RKO (cell line): ENCODE measurements around the gene C1orf210.

Experiments used
- DNase-seq: peaks from one replicate; pipeline ENCODE4 v3.0.0-alpha.2; 2016; ENCODE audit warnings: low spot score

The C1orf210 gene

DNA sequence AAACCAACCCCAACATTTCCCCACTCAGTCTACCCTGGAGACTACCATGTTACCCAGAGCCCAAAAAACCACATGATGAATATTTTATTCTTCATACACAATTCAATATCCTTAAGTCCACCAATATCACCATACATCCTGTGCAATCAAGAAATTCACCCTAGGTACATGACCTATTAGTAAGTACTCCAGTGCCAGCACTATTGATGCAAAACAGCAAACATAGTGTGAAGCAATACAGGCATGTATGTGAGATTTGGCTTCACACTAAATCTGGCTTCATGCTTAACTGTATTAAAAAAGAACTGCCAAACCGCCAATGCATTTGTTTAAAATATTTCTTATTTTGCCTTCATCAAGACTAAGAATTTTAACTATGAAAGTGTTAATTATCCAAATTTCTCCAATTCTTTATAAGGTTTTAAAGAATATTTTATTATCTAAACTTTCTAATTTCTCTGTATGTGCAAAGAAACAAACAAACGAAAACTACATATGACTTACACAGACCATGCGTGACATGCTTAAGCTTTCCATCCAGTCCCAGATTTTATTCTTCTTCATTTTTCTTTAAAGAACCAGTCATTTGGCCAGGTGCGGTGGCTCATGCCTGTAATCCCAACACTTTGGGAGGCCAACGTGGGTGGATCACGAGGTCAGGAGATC is 38.0 kb downstream of the C1orf210 start:
- DNase-seq = no peak

GRCh38 chr1:43246466-43247213 is 38.7 kb downstream of the C1orf210 start:
- no peak for DNase-seq

GRCh38 chr1:43243299-43243698 is 42.1 kb downstream of the C1orf210 start:
- DNase-seq = no peak

- DNase-seq = peak; percentile 14
Observed at GRCh38 chr1:43241413-43241836, 44.0 kb downstream of the C1orf210 start.

GRCh38 chr1:43239484-43239883 is 45.9 kb downstream of the C1orf210 start:
- DNase-seq = no peak

- DNase-seq = no peak
Observed at GRCh38 chr1:43238991-43239469, 46.4 kb downstream of the C1orf210 start.

GRCh38 chr1:43238085-43238484 is 47.3 kb downstream of the C1orf210 start:
- peak; percentile 23 for DNase-seq

DNA sequence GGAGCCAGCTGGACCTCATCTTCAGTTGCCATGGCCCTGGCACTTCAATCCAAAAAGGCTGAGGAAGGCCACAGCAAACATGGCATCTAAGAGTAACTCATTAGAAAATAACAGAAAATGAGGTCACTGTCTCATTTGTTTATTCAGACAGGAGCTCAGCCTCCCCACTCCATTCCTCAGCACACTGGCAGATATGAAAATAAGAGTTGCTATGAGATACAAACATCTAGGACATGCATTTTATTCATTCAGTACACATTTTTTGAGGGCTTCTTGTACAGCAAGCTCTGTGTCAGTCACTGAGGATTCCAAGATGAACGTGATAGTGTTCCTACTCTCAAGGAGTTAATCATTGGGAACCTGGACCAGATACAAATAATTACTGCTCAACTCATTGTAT is 48.3 kb downstream of the C1orf210 start:
- no peak for DNase-seq

GRCh38 chr1:43235451-43236121 is 49.8 kb downstream of the C1orf210 start:
- DNase-seq = no peak

- DNase-seq = no peak
Observed at GRCh38 chr1:43235040-43235439, 50.3 kb downstream of the C1orf210 start.

GRCh38 chr1:43234267-43234666 is 51.1 kb downstream of the C1orf210 start:
- DNase-seq = no peak

DNA sequence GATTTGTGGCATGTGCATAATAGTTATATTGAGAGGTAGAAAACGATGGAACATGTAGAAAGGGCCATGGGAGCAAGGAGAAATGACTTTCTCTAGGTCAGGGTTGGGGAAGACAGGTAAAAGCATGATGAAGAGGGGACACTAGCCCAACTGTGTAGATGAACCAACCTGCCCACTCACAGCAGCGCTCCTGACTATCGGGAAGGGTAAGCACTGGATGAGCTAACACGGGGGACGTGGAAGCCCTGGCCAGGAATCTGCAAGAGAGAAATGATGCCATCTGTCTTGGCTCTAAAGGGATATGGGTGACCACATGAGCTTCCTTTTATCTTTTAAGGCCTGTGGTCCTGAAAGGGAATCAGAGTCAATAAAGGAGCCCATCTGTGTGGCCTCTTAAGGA is 51.8 kb downstream of the C1orf210 start:
- no peak for DNase-seq

DNA sequence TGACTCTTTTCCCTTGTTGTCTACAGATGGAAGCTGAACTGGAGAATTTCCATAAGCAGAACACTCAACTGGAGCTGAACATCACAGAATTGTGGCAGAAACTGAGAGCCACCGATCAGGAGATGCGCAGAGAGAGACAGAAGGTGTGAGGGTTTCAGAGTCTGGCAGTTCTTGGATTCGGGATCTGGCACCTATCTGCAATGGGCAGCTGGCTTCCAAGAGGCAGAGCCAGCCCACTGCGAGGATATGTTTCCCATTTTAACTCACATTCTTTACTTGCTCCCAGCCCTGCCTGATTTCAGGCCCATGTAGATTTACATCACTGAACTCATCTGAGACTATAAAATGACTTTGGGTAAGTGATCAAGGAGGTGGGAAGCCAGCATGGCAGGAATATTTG is 52.9 kb downstream of the C1orf210 start:
- no peak for DNase-seq

GRCh38 chr1:43232074-43232473 is 53.3 kb downstream of the C1orf210 start:
- no peak for DNase-seq
